ENCODE results near the gene AOPEP. TPM values are rescaled to one million over a fixed set of nuclear protein-coding genes. Genes with fewer than 3 reads are reported as not detected.

The AOPEP gene
- total RNA-seq, 1 experiment from 2014 or later: 36.4 TPM

- ChIA-PET CTCF (no interaction called here), POLR2A (no interaction called here)
- ATAC-seq (no peak), DNase-seq (ENCODE audit: low read depth, low spot score) (no peak)
- H3K27ac ChIP-seq (ENCODE audit: low read length): no peak overlapping the region
- H3K4me3 ChIP-seq (ENCODE audit: low read depth in 2 of 2, low read length in 2 of 2): no peak overlapping the region
- H3K27me3 ChIP-seq (ENCODE audit: control insufficient read depth, insufficient read depth, low read length): no peaks in the 10 kb centered on the region
- TF ChIP-seq SIN3A (IDR thresholded peaks at IDR 0.05; ENCODE audit: borderline replicate concordance, insufficient read depth, low read depth, low read length) (no peak), TCF7L2 (IDR thresholded peaks at IDR 0.05; ENCODE audit: low read depth, low read length) (no peak), POLR2AphosphoS5 (IDR thresholded peaks at IDR 0.05; ENCODE audit: low read depth, low read length) (no peak)
- TF ChIP-seq, protein P1, sequence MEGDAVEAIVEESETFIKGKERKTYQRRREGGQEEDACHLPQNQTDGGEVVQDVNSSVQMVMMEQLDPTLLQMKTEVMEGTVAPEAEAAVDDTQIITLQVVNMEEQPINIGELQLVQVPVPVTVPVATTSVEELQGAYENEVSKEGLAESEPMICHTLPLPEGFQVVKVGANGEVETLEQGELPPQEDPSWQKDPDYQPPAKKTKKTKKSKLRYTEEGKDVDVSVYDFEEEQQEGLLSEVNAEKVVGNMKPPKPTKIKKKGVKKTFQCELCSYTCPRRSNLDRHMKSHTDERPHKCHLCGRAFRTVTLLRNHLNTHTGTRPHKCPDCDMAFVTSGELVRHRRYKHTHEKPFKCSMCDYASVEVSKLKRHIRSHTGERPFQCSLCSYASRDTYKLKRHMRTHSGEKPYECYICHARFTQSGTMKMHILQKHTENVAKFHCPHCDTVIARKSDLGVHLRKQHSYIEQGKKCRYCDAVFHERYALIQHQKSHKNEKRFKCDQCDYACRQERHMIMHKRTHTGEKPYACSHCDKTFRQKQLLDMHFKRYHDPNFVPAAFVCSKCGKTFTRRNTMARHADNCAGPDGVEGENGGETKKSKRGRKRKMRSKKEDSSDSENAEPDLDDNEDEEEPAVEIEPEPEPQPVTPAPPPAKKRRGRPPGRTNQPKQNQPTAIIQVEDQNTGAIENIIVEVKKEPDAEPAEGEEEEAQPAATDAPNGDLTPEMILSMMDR (IDR thresholded peaks at IDR 0.05): no peak
- TF ChIP-seq, protein P2, sequence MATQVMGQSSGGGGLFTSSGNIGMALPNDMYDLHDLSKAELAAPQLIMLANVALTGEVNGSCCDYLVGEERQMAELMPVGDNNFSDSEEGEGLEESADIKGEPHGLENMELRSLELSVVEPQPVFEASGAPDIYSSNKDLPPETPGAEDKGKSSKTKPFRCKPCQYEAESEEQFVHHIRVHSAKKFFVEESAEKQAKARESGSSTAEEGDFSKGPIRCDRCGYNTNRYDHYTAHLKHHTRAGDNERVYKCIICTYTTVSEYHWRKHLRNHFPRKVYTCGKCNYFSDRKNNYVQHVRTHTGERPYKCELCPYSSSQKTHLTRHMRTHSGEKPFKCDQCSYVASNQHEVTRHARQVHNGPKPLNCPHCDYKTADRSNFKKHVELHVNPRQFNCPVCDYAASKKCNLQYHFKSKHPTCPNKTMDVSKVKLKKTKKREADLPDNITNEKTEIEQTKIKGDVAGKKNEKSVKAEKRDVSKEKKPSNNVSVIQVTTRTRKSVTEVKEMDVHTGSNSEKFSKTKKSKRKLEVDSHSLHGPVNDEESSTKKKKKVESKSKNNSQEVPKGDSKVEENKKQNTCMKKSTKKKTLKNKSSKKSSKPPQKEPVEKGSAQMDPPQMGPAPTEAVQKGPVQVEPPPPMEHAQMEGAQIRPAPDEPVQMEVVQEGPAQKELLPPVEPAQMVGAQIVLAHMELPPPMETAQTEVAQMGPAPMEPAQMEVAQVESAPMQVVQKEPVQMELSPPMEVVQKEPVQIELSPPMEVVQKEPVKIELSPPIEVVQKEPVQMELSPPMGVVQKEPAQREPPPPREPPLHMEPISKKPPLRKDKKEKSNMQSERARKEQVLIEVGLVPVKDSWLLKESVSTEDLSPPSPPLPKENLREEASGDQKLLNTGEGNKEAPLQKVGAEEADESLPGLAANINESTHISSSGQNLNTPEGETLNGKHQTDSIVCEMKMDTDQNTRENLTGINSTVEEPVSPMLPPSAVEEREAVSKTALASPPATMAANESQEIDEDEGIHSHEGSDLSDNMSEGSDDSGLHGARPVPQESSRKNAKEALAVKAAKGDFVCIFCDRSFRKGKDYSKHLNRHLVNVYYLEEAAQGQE (IDR thresholded peaks at IDR 0.05; ENCODE audit: insufficient read depth in 1 of 2, low read depth in 2 of 2, low read length in 1 of 2): no peak
- in situ Hi-C loops (cut with HindIII; ENCODE audit: low pct_unique_long_range_greater_than_20kb, low sequenced_read_pairs) (no loop called here), intact Hi-C loops (cut with micrococcal nuclease; ENCODE audit: unreplicated experiment) (no loop called here)
- no peaks in the 10 kb centered on the region; the same call in none of the 2 replicates for H3K4me1 ChIP-seq (ENCODE audit: control insufficient read depth, insufficient read depth, low read length)
- no peaks in the 10 kb centered on the region for H3K9me3 ChIP-seq (ENCODE audit: control insufficient read depth, insufficient read depth, low read depth, low read length)
- H3K36me3 ChIP-seq (ENCODE audit: control insufficient read depth, insufficient read depth, low read length): peaks cover 5% of the 10 kb centered on the region
- BruUV-seq (replicated peaks): no TSS peak
These were observed 350.2 kb downstream of the AOPEP start for GRCh38 chr9:95076696-95077052.

DNA sequence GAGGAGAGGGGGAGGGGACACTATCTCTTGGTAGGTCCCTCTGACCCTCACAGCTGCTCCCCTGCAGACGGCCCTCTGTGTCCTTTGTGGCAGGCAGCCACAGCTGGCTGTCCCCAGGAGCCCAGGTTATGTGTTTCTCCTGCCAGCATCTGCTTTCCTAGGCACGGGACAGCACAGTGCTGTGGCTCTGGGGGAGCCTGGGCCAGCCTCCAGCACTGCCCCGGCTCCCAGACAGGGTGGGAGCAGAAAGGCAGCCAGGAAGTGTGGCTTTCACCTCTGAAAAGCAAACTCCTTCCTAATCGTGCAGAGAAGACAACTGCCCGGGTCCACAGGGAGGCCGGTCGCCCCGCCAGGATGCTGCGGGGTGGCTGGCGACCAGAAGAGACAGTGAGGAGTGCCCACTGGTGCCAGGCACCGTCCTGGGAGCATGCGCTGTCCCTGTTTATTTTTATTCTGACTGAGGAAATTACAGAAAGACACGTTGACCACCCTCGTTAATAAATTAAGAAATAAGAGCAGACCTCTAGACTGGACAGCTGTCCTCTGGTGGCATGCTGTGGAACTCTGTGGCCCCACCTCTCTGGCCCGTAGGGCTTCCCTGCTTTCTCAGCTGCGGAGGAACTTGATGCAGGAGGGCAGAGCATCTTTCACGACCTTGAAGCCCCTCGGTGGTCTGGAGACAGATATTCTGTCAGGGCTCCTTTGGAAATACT is 350.7 kb downstream of the AOPEP start:
- no peaks in the 10 kb centered on the region for H3K9me3 ChIP-seq (ENCODE audit: control insufficient read depth, insufficient read depth, low read depth, low read length)
- H3K27ac ChIP-seq (ENCODE audit: low read length): no peak overlapping the region
- BruUV-seq (replicated peaks): no TSS peak
- TF ChIP-seq POLR2AphosphoS5 (IDR thresholded peaks at IDR 0.05; ENCODE audit: low read depth, low read length): no peak
- TF ChIP-seq, protein P1 (IDR thresholded peaks at IDR 0.05): no peak
- no peak for TF ChIP-seq SIN3A (IDR thresholded peaks at IDR 0.05; ENCODE audit: borderline replicate concordance, insufficient read depth, low read depth, low read length)
- TF ChIP-seq, protein P2 (IDR thresholded peaks at IDR 0.05; ENCODE audit: insufficient read depth in 1 of 2, low read depth in 2 of 2, low read length in 1 of 2): no peak
- TF ChIP-seq TCF7L2 (IDR thresholded peaks at IDR 0.05; ENCODE audit: low read depth, low read length): no peak
- peaks cover 5% of the 10 kb centered on the region for H3K36me3 ChIP-seq (ENCODE audit: control insufficient read depth, insufficient read depth, low read length)
- POLR2A ChIA-PET: no interaction called here
- ATAC-seq (no peak), DNase-seq (ENCODE audit: low read depth, low spot score) (no peak)
- H3K4me1 ChIP-seq (ENCODE audit: control insufficient read depth, insufficient read depth, low read length): no peaks in the 10 kb centered on the region; the same call in none of the 2 replicates
- no peak overlapping the region for H3K4me3 ChIP-seq (ENCODE audit: low read depth in 2 of 2, low read length in 2 of 2)
- in situ Hi-C loops (cut with HindIII; ENCODE audit: low pct_unique_long_range_greater_than_20kb, low sequenced_read_pairs) (no loop called here), intact Hi-C loops (cut with micrococcal nuclease; ENCODE audit: unreplicated experiment) (no loop called here)
- CTCF ChIA-PET: no interaction called here
- no peaks in the 10 kb centered on the region for H3K27me3 ChIP-seq (ENCODE audit: control insufficient read depth, insufficient read depth, low read length)

Data from Panc1 (cell line).